HEK293 (cell line): ENCODE results near the gene MAP4K4.

Experiments
- HOXA7 ChIP-seq: sonication (generic); formaldehyde crosslinking; IDR thresholded peaks from 2 replicates; pipeline ENCODE4 v1.8.1; 2022; ENCODE audit warnings: missing genetic modification reagents, borderline replicate concordance
- KLF9 ChIP-seq: fragments of 450-650 bp; formaldehyde crosslinking; IDR thresholded peaks from 2 replicates; pipeline ENCODE4 v1.5.1; 2016; ENCODE audit warnings: missing biosample characterization, missing genetic modification characterization, low read depth
- REST ChIP-seq: fragments of 450-650 bp; formaldehyde crosslinking; IDR thresholded peaks from 2 replicates; pipeline ENCODE4 v1.5.1; 2016; ENCODE audit warnings: missing biosample characterization, missing genetic modification characterization
- SP2 ChIP-seq: fragments of 450-650 bp; formaldehyde crosslinking; IDR thresholded peaks from 2 replicates; pipeline ENCODE4 v1.5.1; 2016; ENCODE audit warnings: missing biosample characterization, missing genetic modification characterization
- ZBTB7A ChIP-seq: fragments of 450-650 bp; formaldehyde crosslinking; IDR thresholded peaks from 2 replicates; pipeline ENCODE4 v1.5.1; 2016; ENCODE audit warnings: low read depth, missing biosample characterization, missing genetic modification characterization
- ZNF133 ChIP-seq: fragments of 450-650 bp; formaldehyde crosslinking; IDR thresholded peaks from 2 replicates; pipeline ENCODE4 v1.5.1; 2016; ENCODE audit warnings: missing biosample characterization, missing genetic modification characterization
- ZNF211 ChIP-seq: fragments of 450-650 bp; formaldehyde crosslinking; IDR thresholded peaks from 2 replicates; pipeline ENCODE4 v1.5.1; 2016; ENCODE audit warnings: low read depth, missing biosample characterization, missing genetic modification characterization
- ZNF239 ChIP-seq: fragments of 450-650 bp; formaldehyde crosslinking; IDR thresholded peaks from 2 replicates; pipeline ENCODE4 v1.5.1; 2016; ENCODE audit warnings: missing biosample characterization, missing genetic modification characterization
- ZNF24 ChIP-seq: fragments of 450-650 bp; formaldehyde crosslinking; IDR thresholded peaks from 2 replicates; pipeline ENCODE4 v1.5.1; 2016; ENCODE audit warnings: missing biosample characterization, missing genetic modification characterization
- ZNF513 ChIP-seq: fragments of 450-650 bp; IDR thresholded peaks from 2 replicates; pipeline ENCODE4 v1.5.1; 2018; ENCODE audit warnings: missing biosample characterization, missing genetic modification characterization
- ZNF677 ChIP-seq: fragments of 450-650 bp; IDR thresholded peaks from 2 replicates; pipeline ENCODE4 v1.5.0; 2018; ENCODE audit warnings: missing biosample characterization, mild to moderate bottlenecking, missing genetic modification characterization, moderate library complexity
- TF ChIP-seq, protein P1 (sequence below): fragments of 450-650 bp; formaldehyde crosslinking; IDR thresholded peaks from 2 replicates; pipeline ENCODE4 v1.5.1; 2016; ENCODE audit warnings: missing biosample characterization, missing genetic modification characterization
- TF ChIP-seq, protein P2 (sequence below): fragments of 450-650 bp; formaldehyde crosslinking; IDR thresholded peaks from 2 replicates; pipeline ENCODE4 v1.5.1; 2016; ENCODE audit warnings: missing biosample characterization, missing genetic modification characterization
- TF ChIP-seq, protein P3 (sequence below): fragments of 450-650 bp; formaldehyde crosslinking; IDR thresholded peaks from 2 replicates; pipeline ENCODE4 v1.5.1; 2016; ENCODE audit warnings: missing biosample characterization, missing genetic modification characterization, low read depth

DNA sequence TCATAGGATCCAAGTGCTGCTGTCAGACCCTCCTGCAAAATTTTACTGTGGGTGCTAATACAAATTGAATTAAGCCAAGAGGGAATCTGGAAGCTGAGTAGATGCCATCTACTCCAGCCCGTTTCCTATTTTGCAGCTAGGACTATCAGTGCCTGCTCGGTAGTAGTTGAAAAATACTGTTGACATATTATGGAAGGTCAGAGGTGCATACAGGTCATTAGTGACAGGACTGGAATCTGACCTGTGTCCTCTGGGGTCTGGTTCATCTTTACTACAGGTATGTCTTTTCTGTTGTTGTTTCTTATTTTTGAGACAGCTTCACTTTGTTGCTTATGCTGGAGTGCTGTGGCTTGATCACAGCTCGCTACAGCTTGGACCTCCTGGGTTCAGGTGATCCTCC is 58.8 kb downstream of the MAP4K4 start:
- TF ChIP-seq SP2 (tag by site-specific recombination): no peak
- no peak for TF ChIP-seq ZNF133 (tag by site-specific recombination)
- TF ChIP-seq, protein P1, sequence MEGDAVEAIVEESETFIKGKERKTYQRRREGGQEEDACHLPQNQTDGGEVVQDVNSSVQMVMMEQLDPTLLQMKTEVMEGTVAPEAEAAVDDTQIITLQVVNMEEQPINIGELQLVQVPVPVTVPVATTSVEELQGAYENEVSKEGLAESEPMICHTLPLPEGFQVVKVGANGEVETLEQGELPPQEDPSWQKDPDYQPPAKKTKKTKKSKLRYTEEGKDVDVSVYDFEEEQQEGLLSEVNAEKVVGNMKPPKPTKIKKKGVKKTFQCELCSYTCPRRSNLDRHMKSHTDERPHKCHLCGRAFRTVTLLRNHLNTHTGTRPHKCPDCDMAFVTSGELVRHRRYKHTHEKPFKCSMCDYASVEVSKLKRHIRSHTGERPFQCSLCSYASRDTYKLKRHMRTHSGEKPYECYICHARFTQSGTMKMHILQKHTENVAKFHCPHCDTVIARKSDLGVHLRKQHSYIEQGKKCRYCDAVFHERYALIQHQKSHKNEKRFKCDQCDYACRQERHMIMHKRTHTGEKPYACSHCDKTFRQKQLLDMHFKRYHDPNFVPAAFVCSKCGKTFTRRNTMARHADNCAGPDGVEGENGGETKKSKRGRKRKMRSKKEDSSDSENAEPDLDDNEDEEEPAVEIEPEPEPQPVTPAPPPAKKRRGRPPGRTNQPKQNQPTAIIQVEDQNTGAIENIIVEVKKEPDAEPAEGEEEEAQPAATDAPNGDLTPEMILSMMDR (tag by site-specific recombination): no peak
- TF ChIP-seq HOXA7 (CRISPR knock-in tag): no peak
- TF ChIP-seq ZNF513 (tag by site-specific recombination): no peak
- no peak for TF ChIP-seq ZNF677 (tag by site-specific recombination)
- no peak for TF ChIP-seq ZBTB7A (tag by site-specific recombination)
- no peak for TF ChIP-seq ZNF211 (tag by site-specific recombination)
- no peak for TF ChIP-seq REST (tag by site-specific recombination)
- TF ChIP-seq KLF9 (tag by site-specific recombination): no peak
- TF ChIP-seq, protein P2, sequence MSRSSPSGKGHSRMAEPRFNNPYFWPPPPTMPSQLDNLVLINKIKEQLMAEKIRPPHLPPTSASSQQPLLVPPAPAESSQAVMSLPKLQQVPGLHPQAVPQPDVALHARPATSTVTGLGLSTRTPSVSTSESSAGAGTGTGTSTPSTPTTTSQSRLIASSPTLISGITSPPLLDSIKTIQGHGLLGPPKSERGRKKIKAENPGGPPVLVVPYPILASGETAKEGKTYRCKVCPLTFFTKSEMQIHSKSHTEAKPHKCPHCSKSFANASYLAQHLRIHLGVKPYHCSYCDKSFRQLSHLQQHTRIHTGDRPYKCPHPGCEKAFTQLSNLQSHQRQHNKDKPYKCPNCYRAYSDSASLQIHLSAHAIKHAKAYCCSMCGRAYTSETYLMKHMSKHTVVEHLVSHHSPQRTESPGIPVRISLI (tag by site-specific recombination): no peak
- TF ChIP-seq ZNF239 (tag by site-specific recombination): no peak
- TF ChIP-seq, protein P3, sequence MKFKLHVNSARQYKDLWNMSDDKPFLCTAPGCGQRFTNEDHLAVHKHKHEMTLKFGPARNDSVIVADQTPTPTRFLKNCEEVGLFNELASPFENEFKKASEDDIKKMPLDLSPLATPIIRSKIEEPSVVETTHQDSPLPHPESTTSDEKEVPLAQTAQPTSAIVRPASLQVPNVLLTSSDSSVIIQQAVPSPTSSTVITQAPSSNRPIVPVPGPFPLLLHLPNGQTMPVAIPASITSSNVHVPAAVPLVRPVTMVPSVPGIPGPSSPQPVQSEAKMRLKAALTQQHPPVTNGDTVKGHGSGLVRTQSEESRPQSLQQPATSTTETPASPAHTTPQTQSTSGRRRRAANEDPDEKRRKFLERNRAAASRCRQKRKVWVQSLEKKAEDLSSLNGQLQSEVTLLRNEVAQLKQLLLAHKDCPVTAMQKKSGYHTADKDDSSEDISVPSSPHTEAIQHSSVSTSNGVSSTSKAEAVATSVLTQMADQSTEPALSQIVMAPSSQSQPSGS (tag by site-specific recombination): no peak
- TF ChIP-seq ZNF24 (tag by site-specific recombination): no peak
